GM12872 (cell line): Measurements from ENCODE around the gene COL8A2.

Experiments used
- CTCF ChIP-seq: IDR thresholded peaks from 3 replicates; pipeline ENCODE4 v1.5.1; 2011; ENCODE audit warnings: low read depth, mild to moderate bottlenecking, low read length, moderate library complexity; ENCODE audit not compliant: insufficient read depth

Gene COL8A2

GRCh38 chr1:36155408-36156328 lies 30.6 kb upstream of the COL8A2 start, which contains the start of gene MAP7D1:
Gene MAP7D1 (plus strand): TSS chr1:36156160. CDS start chr1:36156418, 258 bp downstream.
- TF ChIP-seq CTCF, result no peak

GRCh38 chr1:36154765-36155407 lies 29.9 kb upstream of the COL8A2 start:
- no peak for TF ChIP-seq CTCF

- TF ChIP-seq CTCF, result no peak
Measured at GRCh38 chr1:36154335-36154734, 29.3 kb upstream of the COL8A2 start.

- TF ChIP-seq CTCF, result no peak
Measured at GRCh38 chr1:36153476-36153875, 28.5 kb upstream of the COL8A2 start.

GRCh38 chr1:36151845-36152203 lies 26.8 kb upstream of the COL8A2 start:
- no peak for TF ChIP-seq CTCF

GRCh38 chr1:36151134-36151844 lies 26.3 kb upstream of the COL8A2 start:
- TF ChIP-seq CTCF, result no peak
